ENCODE results near the gene TSPAN16. TPM values are rescaled to one million over a fixed set of nuclear protein-coding genes. Genes with fewer than 3 reads are reported as not detected.
A peak's percentile ranks its signal among the peaks of the same experiment; 100 is the strongest.

The TSPAN16 gene
- total RNA-seq, 4 donors from 2014 or later: not detected

DNA sequence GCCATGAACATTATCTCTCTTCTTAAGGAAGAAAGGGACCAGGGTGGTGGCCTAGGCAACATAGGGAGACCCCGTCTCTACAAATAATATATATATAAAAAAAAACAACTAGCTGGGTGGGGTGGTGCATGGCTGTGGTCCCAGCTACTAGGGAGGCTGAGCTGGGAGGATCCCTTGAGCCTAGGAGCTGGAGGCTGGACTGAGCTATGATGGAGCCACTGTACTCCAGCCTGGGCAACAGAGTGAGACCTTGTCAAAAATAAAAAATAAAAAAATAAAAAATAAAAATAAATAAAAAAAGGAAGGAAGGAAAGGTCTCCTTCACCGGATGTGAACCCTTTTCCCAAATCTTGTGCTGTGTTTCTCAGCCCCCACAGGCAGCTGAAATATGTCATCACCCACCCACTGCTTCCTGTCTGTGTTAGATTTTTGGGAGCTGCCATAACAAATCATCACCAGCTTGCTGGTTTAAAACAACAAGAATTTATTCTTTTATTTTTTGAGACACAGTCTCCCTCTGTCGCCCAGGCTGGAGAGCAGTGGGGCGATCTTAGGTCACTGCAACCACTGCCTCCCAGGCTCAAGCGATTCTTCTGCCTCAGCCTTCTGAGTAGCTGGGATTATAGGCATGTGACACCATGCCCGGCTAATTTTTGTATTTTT, 9.5 kb upstream of the TSPAN16 start:
- H3K4me3 ChIP-seq: no peak overlapping the region
- peak overlapping the region in 1 of 4 donors; percentile 42 for H3K27ac ChIP-seq
- H3K4me1 ChIP-seq: peaks cover 0 to 9% (median 0%) of the 10 kb centered on the region in 3 donors
- H3K9me3 ChIP-seq: no peaks in the 10 kb centered on the region
- TF ChIP-seq CTCF (IDR thresholded peaks at IDR 0.05): peak in 2 of 4 experiments; percentile 30 to 45
- peak; percentile 9 for TF ChIP-seq POLR2AphosphoS5 (IDR thresholded peaks at IDR 0.05)
- TF ChIP-seq EP300 (IDR thresholded peaks at IDR 0.05): no peak
- no peak for TF ChIP-seq POLR2A (IDR thresholded peaks at IDR 0.05)
- H3K27me3 ChIP-seq: no peaks in the 10 kb centered on the region
- WGBS, 2 donors (ENCODE audit: low coverage in 1 of 2): 19 to 35% methylated on average over 2 to 5 of the region's 6 CpGs
- ATAC-seq: peak; percentile 28
- H3K36me3 ChIP-seq: no peaks in the 10 kb centered on the region

- ATAC-seq: no peak
- TF ChIP-seq POLR2A (IDR thresholded peaks at IDR 0.05) (no peak), CTCF (IDR thresholded peaks at IDR 0.05) (peak in 3 of 4 experiments; percentile 36 to 43 (median 38)), EP300 (IDR thresholded peaks at IDR 0.05) (no peak), POLR2AphosphoS5 (IDR thresholded peaks at IDR 0.05) (no peak)
- H3K36me3 ChIP-seq: no peaks in the 10 kb centered on the region
- peaks cover 0 to 12% (median 0%) of the 10 kb centered on the region in 3 donors for H3K4me1 ChIP-seq
- no peak overlapping the region for H3K27ac ChIP-seq
- no peak overlapping the region for H3K4me3 ChIP-seq
- H3K9me3 ChIP-seq: no peaks in the 10 kb centered on the region
- 73 to 74% methylated on average over 4 to 7 of the region's 7 CpGs for WGBS, 2 donors (ENCODE audit: low coverage in 1 of 2)
- H3K27me3 ChIP-seq: no peaks in the 10 kb centered on the region
These were observed 7.6 kb upstream of the TSPAN16 start for GRCh38 chr19:11288349-11288748.

DNA sequence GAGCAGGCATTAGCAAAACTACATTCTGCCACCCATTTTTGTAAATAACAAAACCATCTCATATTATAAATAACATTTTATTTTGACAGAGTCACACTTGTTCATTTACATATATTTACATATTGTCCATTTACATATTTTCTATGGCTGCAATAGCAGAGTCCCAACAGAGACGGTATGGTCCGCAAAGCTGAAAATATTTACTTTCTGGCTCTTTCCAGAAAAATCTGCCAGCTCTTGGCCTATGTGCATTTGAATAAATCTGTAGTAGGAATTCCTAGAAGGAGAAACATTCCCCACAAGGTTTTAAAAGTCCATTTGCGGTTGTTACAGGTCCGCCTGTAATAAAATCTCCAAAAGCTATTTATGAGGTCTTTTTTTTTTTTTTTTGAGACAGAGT, 5.7 kb upstream of the TSPAN16 start:
- H3K4me3 ChIP-seq: no peak overlapping the region
- peaks cover 0 to 22% (median 0%) of the 10 kb centered on the region in 3 donors for H3K4me1 ChIP-seq
- no peaks in the 10 kb centered on the region for H3K9me3 ChIP-seq
- no peaks in the 10 kb centered on the region for H3K36me3 ChIP-seq
- H3K27me3 ChIP-seq: no peaks in the 10 kb centered on the region
- WGBS, 2 donors (ENCODE audit: low coverage in 1 of 2): 70 to 94% methylated on average over 2 to 4 of the region's 4 CpGs
- H3K27ac ChIP-seq: no peak overlapping the region
- no peak for TF ChIP-seq EP300 (IDR thresholded peaks at IDR 0.05)
- no peak for TF ChIP-seq CTCF (IDR thresholded peaks at IDR 0.05)
- TF ChIP-seq POLR2AphosphoS5 (IDR thresholded peaks at IDR 0.05): no peak
- no peak for TF ChIP-seq POLR2A (IDR thresholded peaks at IDR 0.05)
- ATAC-seq: no peak

DNA sequence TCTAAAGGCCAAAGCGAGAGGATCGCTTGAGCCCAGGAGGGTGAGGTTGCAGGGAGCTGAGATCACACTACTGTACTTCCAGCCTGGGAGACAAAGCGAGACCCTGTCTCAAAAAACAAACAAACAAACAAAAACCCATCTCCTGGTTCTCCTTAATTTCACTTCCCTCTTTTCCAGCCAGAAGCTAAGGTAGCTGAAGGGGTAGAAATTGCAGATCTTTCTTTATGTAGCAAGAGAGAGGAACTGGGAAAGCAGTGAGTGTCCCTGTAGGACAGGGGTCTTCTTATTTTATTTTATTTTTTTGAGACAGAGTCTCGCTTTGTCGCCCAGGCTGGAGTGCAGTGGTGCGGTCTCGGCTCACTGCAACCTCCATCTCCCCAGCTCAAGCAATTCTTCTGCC, 4.5 kb upstream of the TSPAN16 start:
- Histone ChIP-seq H3K27ac (no peak overlapping the region), H3K4me1 (peaks cover 0 to 27% (median 0%) of the 10 kb centered on the region in 3 donors), H3K36me3 (no peaks in the 10 kb centered on the region), H3K9me3 (no peaks in the 10 kb centered on the region), H3K27me3 (no peaks in the 10 kb centered on the region), H3K4me3 (no peak overlapping the region)
- ATAC-seq: no peak
- TF ChIP-seq POLR2A (IDR thresholded peaks at IDR 0.05) (no peak), EP300 (IDR thresholded peaks at IDR 0.05) (no peak), POLR2AphosphoS5 (IDR thresholded peaks at IDR 0.05) (no peak), CTCF (IDR thresholded peaks at IDR 0.05) (no peak)
- WGBS, 2 donors (ENCODE audit: low coverage in 1 of 2): 93 to 100% methylated on average over 3 to 7 of the region's 7 CpGs

GRCh38 chr19:11291991-11292390, 4.0 kb upstream of the TSPAN16 start:
- Histone ChIP-seq H3K4me3 (no peak overlapping the region), H3K9me3 (no peaks in the 10 kb centered on the region), H3K4me1 (peaks cover 0 to 26% (median 0%) of the 10 kb centered on the region in 3 donors), H3K27ac (no peak overlapping the region), H3K36me3 (no peaks in the 10 kb centered on the region), H3K27me3 (no peaks in the 10 kb centered on the region)
- no peak for TF ChIP-seq POLR2A (IDR thresholded peaks at IDR 0.05)
- TF ChIP-seq POLR2AphosphoS5 (IDR thresholded peaks at IDR 0.05): no peak
- no peak for TF ChIP-seq CTCF (IDR thresholded peaks at IDR 0.05)
- no peak for TF ChIP-seq EP300 (IDR thresholded peaks at IDR 0.05)
- WGBS, 2 donors (ENCODE audit: low coverage in 1 of 2): 70 to 100% methylated on average over 1 of the region's 1 CpG
- ATAC-seq: no peak

All from gastroesophageal sphincter (tissue), 4 donors.